Measurements from ENCODE around the gene GRID1.

GRID1 gene

GRCh38 chr10:85607043-85607695, 759.4 kb downstream of the GRID1 start:
- POLR2A ChIA-PET: no interaction called here
- CTCF ChIA-PET: interaction anchor here (0.6 kb wide), 1 partner anchor 1896 kb away, joined by 3 read pairs; no protein-coding TSS in a partner anchor
- no peak overlapping the region for H3K4me3 ChIP-seq (ENCODE audit: low read depth, low read length)
- TF ChIP-seq ZNF341 (tag by site-specific recombination; IDR thresholded peaks at IDR 0.05; ENCODE audit: low read depth) (no peak), SP7 (tag by site-specific recombination; IDR thresholded peaks at IDR 0.05) (no peak), ZNF571 (tag by site-specific recombination; IDR thresholded peaks at IDR 0.05) (no peak)
- no peaks in the 10 kb centered on the region for H3K36me3 ChIP-seq (ENCODE audit: control insufficient read depth in 2 of 2, insufficient read depth in 1 of 2, low read length in 2 of 2)
- H3K9me3 ChIP-seq (ENCODE audit: control insufficient read depth, insufficient read depth, low read depth, low read length): no peaks in the 10 kb centered on the region
- H3K4me1 ChIP-seq (ENCODE audit: control insufficient read depth, insufficient read depth, low read length): no peaks in the 10 kb centered on the region
- H3K27ac ChIP-seq (ENCODE audit: extremely low read depth, low read depth, low read length): no peak overlapping the region

- POLR2A ChIA-PET: no interaction called here
- Histone ChIP-seq H3K9me3 (ENCODE audit: control insufficient read depth, insufficient read depth, low read depth, low read length) (no peaks in the 10 kb centered on the region), H3K4me3 (ENCODE audit: low read depth, low read length) (no peak overlapping the region), H3K27ac (ENCODE audit: extremely low read depth, low read depth, low read length) (no peak overlapping the region), H3K4me1 (ENCODE audit: control insufficient read depth, insufficient read depth, low read length) (no peaks in the 10 kb centered on the region), H3K36me3 (ENCODE audit: control insufficient read depth in 2 of 2, insufficient read depth in 1 of 2, low read length in 2 of 2) (no peaks in the 10 kb centered on the region)
- CTCF ChIA-PET: no interaction called here
- TF ChIP-seq ZNF16 (tag by site-specific recombination; IDR thresholded peaks at IDR 0.05; ENCODE audit: low read depth): no peak
Measured at GRCh38 chr10:85606401-85606800, 760.2 kb downstream of the GRID1 start.

- no peaks in the 10 kb centered on the region for H3K9me3 ChIP-seq (ENCODE audit: control insufficient read depth, insufficient read depth, low read depth, low read length)
- TF ChIP-seq CTCF (tag by site-specific recombination; IDR thresholded peaks at IDR 0.05): no peak
- no peak for TF ChIP-seq WT1 (tag by site-specific recombination; IDR thresholded peaks at IDR 0.05)
- no peak for TF ChIP-seq ATF2 (tag by site-specific recombination; IDR thresholded peaks at IDR 0.05; ENCODE audit: low read depth)
- no peak for TF ChIP-seq YY2 (tag by site-specific recombination; IDR thresholded peaks at IDR 0.05)
- TF ChIP-seq ZBTB17 (tag by site-specific recombination; IDR thresholded peaks at IDR 0.05): no peak
- no peak for TF ChIP-seq ZNF548 (tag by site-specific recombination; IDR thresholded peaks at IDR 0.05)
- no peak for TF ChIP-seq ZFP37 (tag by site-specific recombination; IDR thresholded peaks at IDR 0.05)
- CTCF ChIA-PET: interaction anchor here (0.9 kb wide), 1 partner anchor 9 kb away, joined by 3 read pairs; no protein-coding TSS in a partner anchor
- POLR2A ChIA-PET: no interaction called here
- H3K36me3 ChIP-seq (ENCODE audit: control insufficient read depth in 2 of 2, insufficient read depth in 1 of 2, low read length in 2 of 2): no peaks in the 10 kb centered on the region
- no peak overlapping the region for H3K4me3 ChIP-seq (ENCODE audit: low read depth, low read length)
- no peaks in the 10 kb centered on the region for H3K4me1 ChIP-seq (ENCODE audit: control insufficient read depth, insufficient read depth, low read length)
- H3K27ac ChIP-seq (ENCODE audit: extremely low read depth, low read depth, low read length): no peak overlapping the region
Measured at GRCh38 chr10:85604884-85605283, 761.7 kb downstream of the GRID1 start.

- CTCF ChIA-PET: no interaction called here
- Histone ChIP-seq H3K9me3 (ENCODE audit: control insufficient read depth, insufficient read depth, low read depth, low read length) (no peaks in the 10 kb centered on the region), H3K36me3 (ENCODE audit: control insufficient read depth in 2 of 2, insufficient read depth in 1 of 2, low read length in 2 of 2) (no peaks in the 10 kb centered on the region), H3K27ac (ENCODE audit: extremely low read depth, low read depth, low read length) (no peak overlapping the region), H3K4me3 (ENCODE audit: low read depth, low read length) (no peak overlapping the region), H3K4me1 (ENCODE audit: control insufficient read depth, insufficient read depth, low read length) (no peaks in the 10 kb centered on the region)
- POLR2A ChIA-PET: no interaction called here
- no peak for TF ChIP-seq EGR2 (tag by site-specific recombination; IDR thresholded peaks at IDR 0.05; ENCODE audit: low read depth)
Measured at GRCh38 chr10:85604136-85604725, 762.4 kb downstream of the GRID1 start.
